Measurements from ENCODE around the gene S100A3. TPM values are rescaled to one million over a fixed set of nuclear protein-coding genes. Genes with fewer than 3 reads are reported as not detected.
A peak's percentile ranks its signal among the peaks of the same experiment; 100 is the strongest.

S100A3 gene, protein sequence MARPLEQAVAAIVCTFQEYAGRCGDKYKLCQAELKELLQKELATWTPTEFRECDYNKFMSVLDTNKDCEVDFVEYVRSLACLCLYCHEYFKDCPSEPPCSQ
- total RNA-seq = 1 to 10 TPM; 3.0 to 5.4 TPM
- 1 to 10 TPM; 6.5 to 8.0 TPM for polyA plus RNA-seq
- long read RNA-seq, donor 1 = 0 reads
- long read RNA-seq, donor 2 = 0 reads
- long read RNA-seq, donor 3 = 0 reads
- long read RNA-seq, donor 4 = 0 reads
- long read RNA-seq, donor 5 = 0 reads

DNA sequence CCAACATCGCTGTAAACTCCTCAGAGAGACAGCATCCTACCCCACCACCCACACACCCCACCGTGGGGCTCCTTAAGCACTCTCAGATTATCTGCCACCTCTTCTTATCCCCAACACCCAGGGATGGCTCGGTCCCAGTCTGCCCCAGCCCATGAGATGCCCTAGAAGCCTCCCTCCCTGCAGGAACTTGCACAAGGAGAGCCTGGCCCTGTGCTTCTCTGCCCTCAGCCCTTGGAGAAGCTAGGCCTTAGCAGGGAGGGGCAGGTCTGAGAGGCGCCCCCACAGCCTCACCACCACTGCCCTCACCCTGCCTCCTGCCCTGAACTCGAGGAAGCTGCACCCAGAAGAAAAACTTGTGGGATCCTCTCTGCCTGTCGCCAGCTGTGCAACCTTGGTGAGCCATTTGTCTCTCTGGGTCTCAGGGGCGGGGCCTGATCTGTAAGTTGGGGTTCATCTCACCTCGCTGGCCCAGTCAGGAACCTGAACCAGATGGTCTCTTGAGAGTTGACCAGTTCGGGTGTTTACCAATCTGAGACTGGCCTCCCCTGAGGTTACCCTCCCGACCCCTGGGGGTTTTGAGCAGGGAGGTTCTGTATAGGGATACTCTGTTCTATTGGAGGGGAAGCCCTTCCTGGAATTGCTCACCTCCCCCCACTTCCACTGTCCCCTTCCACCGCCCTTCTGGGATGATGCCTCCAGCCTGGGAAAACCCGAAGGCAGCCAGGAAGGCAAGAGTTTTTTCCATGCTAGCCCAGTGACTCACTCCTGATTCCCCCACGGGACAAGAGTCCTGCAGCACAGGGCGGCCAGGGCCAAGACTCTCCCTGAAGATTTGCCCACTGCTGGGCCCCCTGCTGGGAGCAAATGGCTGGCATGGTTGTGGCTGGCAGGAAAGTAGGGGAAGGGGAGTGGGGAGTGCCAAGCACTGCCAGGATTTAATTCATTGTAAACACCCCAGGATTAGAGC lies at the start of gene S100A3:
S100A3 (minus strand) TSS at position 537 of the 967 bp plus-strand sequence. CDS start 773 bp downstream, outside the sequence.
- TF ChIP-seq, protein P1, sequence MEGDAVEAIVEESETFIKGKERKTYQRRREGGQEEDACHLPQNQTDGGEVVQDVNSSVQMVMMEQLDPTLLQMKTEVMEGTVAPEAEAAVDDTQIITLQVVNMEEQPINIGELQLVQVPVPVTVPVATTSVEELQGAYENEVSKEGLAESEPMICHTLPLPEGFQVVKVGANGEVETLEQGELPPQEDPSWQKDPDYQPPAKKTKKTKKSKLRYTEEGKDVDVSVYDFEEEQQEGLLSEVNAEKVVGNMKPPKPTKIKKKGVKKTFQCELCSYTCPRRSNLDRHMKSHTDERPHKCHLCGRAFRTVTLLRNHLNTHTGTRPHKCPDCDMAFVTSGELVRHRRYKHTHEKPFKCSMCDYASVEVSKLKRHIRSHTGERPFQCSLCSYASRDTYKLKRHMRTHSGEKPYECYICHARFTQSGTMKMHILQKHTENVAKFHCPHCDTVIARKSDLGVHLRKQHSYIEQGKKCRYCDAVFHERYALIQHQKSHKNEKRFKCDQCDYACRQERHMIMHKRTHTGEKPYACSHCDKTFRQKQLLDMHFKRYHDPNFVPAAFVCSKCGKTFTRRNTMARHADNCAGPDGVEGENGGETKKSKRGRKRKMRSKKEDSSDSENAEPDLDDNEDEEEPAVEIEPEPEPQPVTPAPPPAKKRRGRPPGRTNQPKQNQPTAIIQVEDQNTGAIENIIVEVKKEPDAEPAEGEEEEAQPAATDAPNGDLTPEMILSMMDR (IDR thresholded peaks at IDR 0.05; ENCODE audit: control extremely low read depth, extremely low read depth) = no peak
- no peak for DNase-seq
- Histone ChIP-seq H3K4me3 (no peak within 1 kb of the TSS), H3K36me3 (ENCODE audit: control insufficient read depth in 4 of 4, insufficient read depth in 4 of 4, low read length in 4 of 4) (no peaks in the 10 kb centered on the region), H3K27me3 (ENCODE audit: control insufficient read depth in 3 of 3, insufficient read depth in 3 of 3, low read length in 2 of 3) (no peaks in the 10 kb centered on the region), H3K9me3 (ENCODE audit: control insufficient read depth in 4 of 4, insufficient read depth in 3 of 4, low read length in 3 of 4) (no peaks in the 10 kb centered on the region), H3K27ac (ENCODE audit: low read depth in 1 of 2, low read length in 1 of 2) (peak within 1 kb of the TSS in 1 of 2 donors; percentile 74), H3K9ac (ENCODE audit: insufficient read depth in 1 of 2, low read length in 2 of 2) (no peak within 1 kb of the TSS), H3K4me1 (ENCODE audit: control insufficient read depth in 5 of 5, insufficient read depth in 5 of 5, low read length in 5 of 5) (peaks cover 3 to 67% (median 17%) of the 10 kb centered on the region in 5 donors)
- 61 to 76% methylated on average over 14 of the region's 14 CpGs for WGBS, 2 donors
- peak; percentile 9 for ATAC-seq (ENCODE audit: insufficient read depth, low FRiP score)

DNA sequence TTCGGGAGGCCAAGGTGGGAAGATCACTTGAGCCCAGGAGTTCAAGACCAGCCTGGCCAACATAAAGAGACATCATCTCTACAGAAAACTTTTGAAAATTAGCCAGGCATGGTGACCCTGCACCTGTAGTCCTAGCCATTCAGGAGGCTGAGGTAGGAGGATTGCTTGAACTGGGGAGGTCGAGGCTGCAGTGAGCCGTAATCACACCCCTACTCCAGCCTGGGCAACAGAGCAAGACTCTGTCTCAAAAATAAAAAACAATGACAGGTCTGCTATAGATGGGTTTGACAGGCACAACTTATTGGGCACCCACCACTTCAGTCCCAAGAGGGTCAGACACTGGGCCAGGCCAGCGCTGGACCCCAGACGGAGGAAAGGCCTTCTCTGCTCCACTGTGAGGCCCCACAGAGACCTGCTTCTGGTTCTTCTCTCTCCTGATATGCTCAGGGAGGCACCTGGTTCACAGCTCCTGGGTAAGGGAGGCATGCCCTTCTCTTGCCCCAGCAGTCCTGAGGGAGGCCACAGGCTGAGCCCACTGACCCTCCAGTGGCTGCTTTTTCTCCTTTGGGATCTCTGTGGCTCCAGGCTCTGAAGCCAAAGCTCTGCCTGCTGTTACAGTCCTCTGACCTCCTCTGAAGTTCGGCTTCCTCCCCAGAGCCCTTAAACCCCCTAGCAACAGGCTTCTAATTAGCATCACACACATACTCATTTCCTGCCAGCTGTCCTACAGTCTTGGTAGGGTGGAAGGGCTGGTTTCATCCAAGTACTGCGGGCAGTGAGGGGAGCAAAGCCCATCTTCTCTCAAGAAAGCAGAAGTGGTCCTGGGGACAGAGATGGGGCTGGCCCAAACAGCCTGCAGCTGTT lies 49.5 kb upstream of the S100A3 start:
- no peak overlapping the region for H3K9ac ChIP-seq (ENCODE audit: insufficient read depth in 1 of 2, low read length in 2 of 2)
- WGBS, 2 donors = 59 to 76% methylated on average over 7 of the region's 7 CpGs

DNA sequence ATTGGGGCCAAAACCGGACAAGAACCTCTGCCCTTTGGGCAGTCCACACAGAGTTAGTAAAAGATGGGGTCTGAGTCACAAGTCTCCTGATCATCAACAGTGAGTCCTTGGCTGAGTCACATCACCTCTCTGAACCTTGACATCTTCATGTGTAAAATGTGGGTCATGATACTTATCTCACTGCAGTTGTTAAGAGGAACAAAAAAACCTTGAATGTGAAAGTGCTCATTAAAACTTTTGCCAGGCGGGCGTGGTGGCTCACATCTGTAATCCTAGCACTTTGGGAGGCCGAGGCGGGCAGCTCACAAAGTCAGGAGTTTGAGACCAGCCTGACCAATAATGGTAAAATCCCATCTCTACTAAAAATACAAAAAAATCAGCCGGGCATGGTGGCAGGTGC lies 48.1 kb upstream of the S100A3 start:
- DNase-seq (no peak), ATAC-seq (ENCODE audit: insufficient read depth, low FRiP score) (no peak)
- no peak overlapping the region for H3K9ac ChIP-seq (ENCODE audit: insufficient read depth in 1 of 2, low read length in 2 of 2)
- H3K4me3 ChIP-seq = no peak overlapping the region
- peaks cover 0 to 13% (median 2%) of the 10 kb centered on the region in 5 donors for H3K4me1 ChIP-seq (ENCODE audit: control insufficient read depth in 5 of 5, insufficient read depth in 5 of 5, low read length in 5 of 5)
- H3K36me3 ChIP-seq (ENCODE audit: control insufficient read depth in 4 of 4, insufficient read depth in 4 of 4, low read length in 4 of 4) = no peaks in the 10 kb centered on the region
- no peaks in the 10 kb centered on the region for H3K9me3 ChIP-seq (ENCODE audit: control insufficient read depth in 4 of 4, insufficient read depth in 3 of 4, low read length in 3 of 4)
- WGBS, 2 donors = 88% methylated on average over 6 of the region's 6 CpGs
- H3K27ac ChIP-seq (ENCODE audit: low read depth in 1 of 2, low read length in 1 of 2) = no peak overlapping the region
- TF ChIP-seq, protein P1 (IDR thresholded peaks at IDR 0.05; ENCODE audit: control extremely low read depth, extremely low read depth) = no peak
- no peaks in the 10 kb centered on the region for H3K27me3 ChIP-seq (ENCODE audit: control insufficient read depth in 3 of 3, insufficient read depth in 3 of 3, low read length in 2 of 3)

More for the DNA sequence above, 49.5 kb upstream of the S100A3 start:
- TF ChIP-seq, protein P1 (IDR thresholded peaks at IDR 0.05; ENCODE audit: control extremely low read depth, extremely low read depth) = no peak
- Histone ChIP-seq H3K4me1 (ENCODE audit: control insufficient read depth in 5 of 5, insufficient read depth in 5 of 5, low read length in 5 of 5) (peaks cover 0 to 8% (median 2%) of the 10 kb centered on the region in 5 donors), H3K4me3 (no peak overlapping the region), H3K27me3 (ENCODE audit: control insufficient read depth in 3 of 3, insufficient read depth in 3 of 3, low read length in 2 of 3) (no peaks in the 10 kb centered on the region), H3K27ac (ENCODE audit: low read depth in 1 of 2, low read length in 1 of 2) (peak overlapping the region in 1 of 2 donors; percentile 32), H3K9me3 (ENCODE audit: control insufficient read depth in 4 of 4, insufficient read depth in 3 of 4, low read length in 3 of 4) (no peaks in the 10 kb centered on the region), H3K36me3 (ENCODE audit: control insufficient read depth in 4 of 4, insufficient read depth in 4 of 4, low read length in 4 of 4) (no peaks in the 10 kb centered on the region)
- ATAC-seq (ENCODE audit: insufficient read depth, low FRiP score) (no peak), DNase-seq (peak; percentile 38 to 70 (median 68))

Measured in lung (tissue), 16 donors.